ENCODE measurements around the gene ATF4. TPM values are rescaled to one million over a fixed set of nuclear protein-coding genes. Genes with fewer than 3 reads are reported as not detected.

ATF4 gene
- total RNA-seq, 6 donors from 2014 or later, result 255 to 402 (median 364) TPM

GRCh38 chr22:39488563-39489083 lies 31.7 kb upstream of the ATF4 start:
- no peak for ATAC-seq (ENCODE audit: low FRiP score in 2 of 2)
- Histone ChIP-seq H3K9me3 (no peaks in the 10 kb centered on the region), H3K4me1 (peaks cover 0 to 17% (median 4%) of the 10 kb centered on the region in 4 donors), H3K4me3 (no peak overlapping the region), H3K27me3 (no peaks in the 10 kb centered on the region), H3K27ac (no peak overlapping the region), H3K36me3 (peaks cover 0 to 11% (median 2%) of the 10 kb centered on the region in 4 donors)
- WGBS, 2 donors, result 93 to 100% methylated on average over 6 to 25 of the region's 39 CpGs
- TF ChIP-seq CTCF (IDR thresholded peaks at IDR 0.05) (no peak), POLR2A (IDR thresholded peaks at IDR 0.05) (no peak), POLR2AphosphoS5 (IDR thresholded peaks at IDR 0.05) (no peak), EP300 (IDR thresholded peaks at IDR 0.05) (no peak)
- peak in 1 of 2 donors; percentile 83 for DNase-seq

GRCh38 chr22:39489094-39490068 lies 31.0 kb upstream of the ATF4 start:
- WGBS, 2 donors, result 84 to 85% methylated on average over 17 of the region's 17 CpGs
- peaks cover 0 to 17% (median 6%) of the 10 kb centered on the region in 4 donors for H3K4me1 ChIP-seq
- peak; percentile 18 to 35 for ATAC-seq (ENCODE audit: low FRiP score in 2 of 2)
- H3K4me3 ChIP-seq, result no peak overlapping the region
- H3K36me3 ChIP-seq, result peaks cover 0 to 11% (median 2%) of the 10 kb centered on the region in 4 donors
- H3K9me3 ChIP-seq, result no peaks in the 10 kb centered on the region
- no peaks in the 10 kb centered on the region for H3K27me3 ChIP-seq
- DNase-seq, result no peak
- no peak overlapping the region for H3K27ac ChIP-seq
- TF ChIP-seq CTCF (IDR thresholded peaks at IDR 0.05) (no peak), POLR2AphosphoS5 (IDR thresholded peaks at IDR 0.05) (no peak)

- ATAC-seq (ENCODE audit: low FRiP score in 2 of 2), result peak; percentile 75 to 90
- H3K9me3 ChIP-seq, result no peaks in the 10 kb centered on the region
- H3K27ac ChIP-seq, result no peak overlapping the region
- TF ChIP-seq POLR2A (IDR thresholded peaks at IDR 0.05) (no peak), POLR2AphosphoS5 (IDR thresholded peaks at IDR 0.05) (no peak), CTCF (IDR thresholded peaks at IDR 0.05) (no peak), EP300 (IDR thresholded peaks at IDR 0.05) (no peak)
- H3K27me3 ChIP-seq, result no peaks in the 10 kb centered on the region
- 49 to 57% methylated on average over 12 to 13 of the region's 13 CpGs for WGBS, 2 donors
- peaks cover 0 to 17% (median 6%) of the 10 kb centered on the region in 4 donors for H3K4me1 ChIP-seq
- peak in 1 of 2 donors; percentile 92 for DNase-seq
- peaks cover 0 to 11% (median 2%) of the 10 kb centered on the region in 4 donors for H3K36me3 ChIP-seq
- H3K4me3 ChIP-seq, result no peak overlapping the region
These were observed 30.1 kb upstream of the ATF4 start for GRCh38 chr22:39490135-39490798.

- DNase-seq (no peak), ATAC-seq (ENCODE audit: low FRiP score in 2 of 2) (no peak)
- TF ChIP-seq POLR2A (IDR thresholded peaks at IDR 0.05), result no peak
- TF ChIP-seq CTCF (IDR thresholded peaks at IDR 0.05), result no peak
- TF ChIP-seq EP300 (IDR thresholded peaks at IDR 0.05), result no peak
- TF ChIP-seq POLR2AphosphoS5 (IDR thresholded peaks at IDR 0.05), result no peak
- H3K4me3 ChIP-seq, result no peak overlapping the region
- peaks cover under 1 to 18% (median 10%) of the 10 kb centered on the region in 4 donors for H3K4me1 ChIP-seq
- no peaks in the 10 kb centered on the region for H3K27me3 ChIP-seq
- H3K36me3 ChIP-seq, result peaks cover 0 to 11% (median 2%) of the 10 kb centered on the region in 4 donors
- H3K27ac ChIP-seq, result no peak overlapping the region
- WGBS, 2 donors, result 78 to 91% methylated on average over 6 to 7 of the region's 9 CpGs
- no peaks in the 10 kb centered on the region for H3K9me3 ChIP-seq
These were observed 29.2 kb upstream of the ATF4 start for GRCh38 chr22:39490966-39491680.
